GM12872 (cell line): ENCODE data around the gene INPP5A.

Experiments used
- CTCF ChIP-seq: IDR thresholded peaks from 3 replicates; pipeline ENCODE4 v1.5.1; 2011; ENCODE audit warnings: low read depth, mild to moderate bottlenecking, low read length, moderate library complexity; ENCODE audit not compliant: insufficient read depth

Gene INPP5A

GRCh38 chr10:132786884-132787494, 249.4 kb downstream of the INPP5A start:
- TF ChIP-seq CTCF, result no peak

- TF ChIP-seq CTCF, result no peak
Observed at GRCh38 chr10:132787495-132788179, 250.1 kb downstream of the INPP5A start.

- 0 out of 3 replicates have a peak, but pooled peaks have one; percentile 8 for TF ChIP-seq CTCF
Observed at GRCh38 chr10:132788180-132788830, 250.7 kb downstream of the INPP5A start.

- TF ChIP-seq CTCF, result no peak
Observed at GRCh38 chr10:132788831-132789219, 251.2 kb downstream of the INPP5A start.

GRCh38 chr10:132789659-132790148, 252.1 kb downstream of the INPP5A start:
- no peak for TF ChIP-seq CTCF

GRCh38 chr10:132790470-132790869, 252.9 kb downstream of the INPP5A start:
- no peak for TF ChIP-seq CTCF

GRCh38 chr10:132790934-132791829, 253.6 kb downstream of the INPP5A start:
- no peak for TF ChIP-seq CTCF
